Activated CD4-positive, alpha-beta T cell treated with anti-CD3 and anti-CD28 coated beads for 48 hours (primary cell): ENCODE results near the gene SLC35D3.
"Not testable (repeated sequence)": the region's sequence is repeated elsewhere in the genome, so short reads cannot be mapped to it uniquely, and the experiment has no call there.

Experiments used
- DNase-seq: peaks from one replicate; pipeline ENCODE4 v3.0.0-alpha.2; 2020

Gene SLC35D3

GRCh38 chr6:136921936-136922684 lies at the start of gene SLC35D3:
TSS of gene SLC35D3 (plus strand) at chr6:136922301. CDS start at chr6:136922429, 128 bp downstream.
- DNase-seq = peak; percentile 30

- no peak for DNase-seq
Observed at GRCh38 chr6:136873748-136874147, 48.4 kb upstream of the SLC35D3 start.

- DNase-seq = not testable (repeated sequence)
Observed at GRCh38 chr6:136876469-136876868, 45.6 kb upstream of the SLC35D3 start.

GRCh38 chr6:136880748-136881460 lies 41.2 kb upstream of the SLC35D3 start:
- DNase-seq = no peak

GRCh38 chr6:136886091-136886490 lies 36.0 kb upstream of the SLC35D3 start:
- no peak for DNase-seq

GRCh38 chr6:136887953-136888352 lies 34.1 kb upstream of the SLC35D3 start:
- no peak for DNase-seq

- DNase-seq = no peak
Observed at GRCh38 chr6:136889271-136890193, 32.6 kb upstream of the SLC35D3 start.

- DNase-seq = no peak
Observed at GRCh38 chr6:136890194-136890839, 31.8 kb upstream of the SLC35D3 start.

- no peak for DNase-seq
Observed at GRCh38 chr6:136890986-136891385, 31.1 kb upstream of the SLC35D3 start.

- no peak for DNase-seq
Observed at GRCh38 chr6:136893187-136893586, 28.9 kb upstream of the SLC35D3 start.

- DNase-seq = no peak
Observed at GRCh38 chr6:136895901-136896300, 26.2 kb upstream of the SLC35D3 start.

GRCh38 chr6:136897071-136897470 lies 25.0 kb upstream of the SLC35D3 start:
- no peak for DNase-seq

- DNase-seq = no peak
Observed at GRCh38 chr6:136901212-136901784, 20.8 kb upstream of the SLC35D3 start.

GRCh38 chr6:136904477-136904876 lies 17.6 kb upstream of the SLC35D3 start:
- not testable (repeated sequence) for DNase-seq

GRCh38 chr6:136914947-136915346 lies 7.2 kb upstream of the SLC35D3 start:
- DNase-seq = no peak

- no peak for DNase-seq
Observed at GRCh38 chr6:136918706-136919105, 3.4 kb upstream of the SLC35D3 start.

GRCh38 chr6:136920216-136920615 lies 1.9 kb upstream of the SLC35D3 start:
- no peak for DNase-seq

GRCh38 chr6:136920671-136921380 lies 1.3 kb upstream of the SLC35D3 start:
- peak; percentile 27 for DNase-seq

GRCh38 chr6:136921381-136921935 lies 643 bp upstream of the SLC35D3 start:
- peak; percentile 6 for DNase-seq

- DNase-seq = peak; percentile 33
Observed at GRCh38 chr6:136922685-136923006, 545 bp downstream of the SLC35D3 start.
